HFFc6 (cell line): ENCODE measurements around the gene NRG2. TPM values are rescaled to one million over a fixed set of nuclear protein-coding genes. Genes with fewer than 3 reads are reported as not detected.

Source experiments
- DNase-seq: peaks from one replicate; pipeline ENCODE4 v3.0.0-alpha.2; 2018
- H3K27ac Mint-ChIP-seq: 2 replicates; pipeline ENCODE4 v1.8.0; 2020; ENCODE audit warnings: mild to moderate bottlenecking, mixed read lengths
- H3K27me3 Mint-ChIP-seq: 2 replicates; pipeline ENCODE4 v1.8.0; 2021; ENCODE audit warnings: mild to moderate bottlenecking, moderate library complexity, mixed read lengths; ENCODE audit not compliant: insufficient read depth
- H3K36me3 Mint-ChIP-seq: 2 replicates; pipeline ENCODE4 v1.8.0; 2021; ENCODE audit warnings: low read depth, mixed read lengths
- H3K4me1 Mint-ChIP-seq: 2 replicates; pipeline ENCODE4 v1.8.0; 2020; ENCODE audit warnings: low read depth, mixed read lengths
- H3K4me3 Mint-ChIP-seq: 2 replicates; pipeline ENCODE4 v1.8.0; 2020; ENCODE audit warnings: mild to moderate bottlenecking, moderate library complexity, mixed read lengths
- H3K9me3 Mint-ChIP-seq: 2 replicates; pipeline ENCODE4 v1.8.0; 2020; ENCODE audit warnings: mild to moderate bottlenecking, mixed read lengths
- total RNA-seq, 6 experiments: library from RNA; stranded (reverse); fragmentation: NEBNext Ultra II Directional; extraction: Animal tissue kit (Norgen Biotek cat#: 25700); gene quantifications; 2 replicates in 1 of 6; 3 replicates in 5 of 6; pipeline ENCODE4 v1.2.3, GENCODE V29; 2021
- TF ChIP-seq, protein P1 (sequence below): fragments of 200-600 bp; sonication (generic); IDR thresholded peaks from 2 replicates; pipeline ENCODE4 v1.5.0; 2021; ENCODE audit warnings: antibody characterized with exemption, mild to moderate bottlenecking

The NRG2 gene
- total RNA-seq, 6 experiments from 2014 or later = 0.11 to 0.35 (median 0.19) TPM; not detected in 1

DNA sequence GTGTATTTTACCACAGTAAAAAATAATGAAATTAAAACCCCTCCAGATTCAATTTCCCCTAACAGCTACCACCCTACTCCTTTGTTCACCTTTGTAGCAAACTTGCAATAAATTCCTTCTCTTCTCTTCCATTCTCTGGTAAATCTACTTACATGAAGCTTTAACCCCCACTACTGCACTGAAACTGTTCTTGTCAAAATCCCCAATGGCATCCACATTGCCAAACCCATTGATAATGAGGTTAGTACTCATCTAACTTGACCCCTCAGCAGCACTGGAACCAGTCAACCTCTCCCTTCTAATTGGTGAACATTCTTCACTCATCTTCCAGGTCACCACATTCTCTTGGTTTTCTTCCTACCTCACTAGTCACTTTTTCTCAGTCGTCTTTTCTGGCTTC, 29.6 kb downstream of the NRG2 start:
- Mint-ChIP-seq H3K9me3 (no peaks in the 10 kb centered on the region), H3K27me3 (peaks cover 9% of the 10 kb centered on the region)

DNA sequence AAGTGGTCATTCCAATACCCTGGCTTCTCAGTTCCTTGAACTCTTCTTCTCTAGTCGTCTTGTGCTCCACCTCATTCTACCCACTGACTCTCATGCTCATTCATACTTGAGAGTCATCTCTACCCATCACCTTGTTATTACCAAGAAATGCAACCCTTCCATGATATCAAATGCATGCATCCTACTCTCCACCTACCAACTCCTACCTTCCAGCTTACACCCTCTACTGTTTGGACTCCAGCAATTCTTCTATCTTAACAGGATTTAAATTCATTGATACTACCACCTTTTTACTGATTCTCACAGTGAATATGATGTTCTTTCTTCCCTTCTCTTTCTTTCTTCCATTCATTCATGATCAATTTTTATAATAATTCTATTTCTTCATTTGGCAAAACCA, 30.7 kb downstream of the NRG2 start:
- H3K4me1 Mint-ChIP-seq = no peaks in the 10 kb centered on the region
- H3K4me3 Mint-ChIP-seq = no peak overlapping the region
- DNase-seq = no peak
- H3K27me3 Mint-ChIP-seq = peaks cover 12% of the 10 kb centered on the region
- no peaks in the 10 kb centered on the region for H3K9me3 Mint-ChIP-seq
- no peak overlapping the region for H3K27ac Mint-ChIP-seq
- TF ChIP-seq, protein P1, sequence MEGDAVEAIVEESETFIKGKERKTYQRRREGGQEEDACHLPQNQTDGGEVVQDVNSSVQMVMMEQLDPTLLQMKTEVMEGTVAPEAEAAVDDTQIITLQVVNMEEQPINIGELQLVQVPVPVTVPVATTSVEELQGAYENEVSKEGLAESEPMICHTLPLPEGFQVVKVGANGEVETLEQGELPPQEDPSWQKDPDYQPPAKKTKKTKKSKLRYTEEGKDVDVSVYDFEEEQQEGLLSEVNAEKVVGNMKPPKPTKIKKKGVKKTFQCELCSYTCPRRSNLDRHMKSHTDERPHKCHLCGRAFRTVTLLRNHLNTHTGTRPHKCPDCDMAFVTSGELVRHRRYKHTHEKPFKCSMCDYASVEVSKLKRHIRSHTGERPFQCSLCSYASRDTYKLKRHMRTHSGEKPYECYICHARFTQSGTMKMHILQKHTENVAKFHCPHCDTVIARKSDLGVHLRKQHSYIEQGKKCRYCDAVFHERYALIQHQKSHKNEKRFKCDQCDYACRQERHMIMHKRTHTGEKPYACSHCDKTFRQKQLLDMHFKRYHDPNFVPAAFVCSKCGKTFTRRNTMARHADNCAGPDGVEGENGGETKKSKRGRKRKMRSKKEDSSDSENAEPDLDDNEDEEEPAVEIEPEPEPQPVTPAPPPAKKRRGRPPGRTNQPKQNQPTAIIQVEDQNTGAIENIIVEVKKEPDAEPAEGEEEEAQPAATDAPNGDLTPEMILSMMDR = no peak
- H3K36me3 Mint-ChIP-seq = no peaks in the 10 kb centered on the region

More for the DNA sequence above, 29.6 kb downstream of the NRG2 start:
- Mint-ChIP-seq H3K4me3 (no peak overlapping the region), H3K36me3 (no peaks in the 10 kb centered on the region), H3K27ac (no peak overlapping the region), H3K4me1 (no peaks in the 10 kb centered on the region)
- TF ChIP-seq, protein P1 = no peak
- DNase-seq = no peak

DNA sequence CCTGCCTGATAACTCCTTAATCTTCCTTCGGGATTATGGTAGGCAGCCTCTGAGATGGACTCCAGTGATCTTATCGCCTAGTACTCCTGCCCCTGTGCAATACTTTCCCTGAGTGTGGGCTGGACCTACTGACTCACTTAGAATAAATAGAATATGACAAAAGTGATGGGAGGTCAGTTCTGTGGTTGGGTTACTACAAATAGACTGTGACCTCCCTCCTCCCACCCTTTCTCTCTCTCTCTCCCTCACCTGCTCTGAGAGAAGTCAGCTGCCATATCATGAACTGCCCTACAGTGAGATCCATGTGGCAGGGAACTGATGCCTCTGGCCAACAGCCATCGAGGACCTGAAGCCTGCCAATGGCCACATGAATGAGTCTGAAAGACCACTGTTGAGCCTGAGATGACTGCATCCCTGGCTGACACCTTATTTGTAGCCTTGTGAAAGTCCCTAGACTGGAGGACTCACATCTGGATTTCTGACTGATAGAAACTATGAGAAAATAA, 31.7 kb downstream of the NRG2 start:
- Mint-ChIP-seq H3K36me3 (no peaks in the 10 kb centered on the region), H3K4me3 (no peak overlapping the region)

DNA sequence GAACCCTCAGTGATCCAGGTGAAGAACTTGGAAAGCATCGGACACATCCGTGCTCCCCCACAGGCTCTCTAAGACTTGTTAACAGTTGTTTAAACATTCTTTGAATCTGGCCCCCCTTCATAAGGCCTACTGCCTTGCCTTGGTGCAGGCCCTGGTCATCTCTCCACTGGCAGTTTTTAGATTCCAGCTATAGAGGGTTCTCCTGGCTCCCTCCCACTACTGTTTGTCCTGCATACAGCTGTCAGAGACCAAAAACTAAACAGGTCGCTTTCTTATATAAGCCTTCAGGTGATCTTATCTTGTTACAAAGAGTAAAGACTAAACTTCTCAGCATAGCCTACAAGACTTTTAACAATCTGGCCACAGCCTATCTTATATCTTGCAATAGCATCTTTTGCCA, 32.3 kb downstream of the NRG2 start:
- no peak for DNase-seq
- H3K4me1 Mint-ChIP-seq = no peaks in the 10 kb centered on the region
- H3K4me3 Mint-ChIP-seq = no peak overlapping the region
- no peak overlapping the region for H3K27ac Mint-ChIP-seq
- peaks cover 23% of the 10 kb centered on the region for H3K27me3 Mint-ChIP-seq
- TF ChIP-seq, protein P1 = no peak
- no peaks in the 10 kb centered on the region for H3K36me3 Mint-ChIP-seq
- no peaks in the 10 kb centered on the region for H3K9me3 Mint-ChIP-seq

More for the DNA sequence above, 31.7 kb downstream of the NRG2 start:
- Mint-ChIP-seq H3K4me1 (no peaks in the 10 kb centered on the region), H3K27ac (no peak overlapping the region), H3K9me3 (no peaks in the 10 kb centered on the region), H3K27me3 (peaks cover 17% of the 10 kb centered on the region)
- TF ChIP-seq, protein P1 = no peak
- no peak for DNase-seq

DNA sequence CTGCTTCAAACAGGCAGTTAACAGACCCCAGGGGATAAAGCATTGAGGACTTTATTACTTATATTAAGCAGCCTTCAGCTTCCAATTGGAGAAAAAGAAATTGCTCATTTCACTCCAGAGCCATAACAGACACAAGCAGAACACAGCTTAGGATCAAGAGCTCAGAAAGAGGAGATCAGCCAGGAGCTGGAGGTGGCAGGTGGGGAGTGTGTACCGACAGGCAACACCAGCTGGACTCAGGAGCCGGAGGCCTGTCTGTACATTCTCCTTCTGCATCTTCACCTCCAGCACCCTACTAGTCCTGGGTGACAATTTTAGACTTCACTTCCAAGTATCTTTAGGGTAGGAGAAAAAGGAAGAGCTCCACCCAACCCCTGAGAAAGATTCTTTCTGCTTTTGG, 35.8 kb downstream of the NRG2 start:
- H3K27ac Mint-ChIP-seq = no peak overlapping the region
- no peaks in the 10 kb centered on the region for H3K9me3 Mint-ChIP-seq
- H3K4me3 Mint-ChIP-seq = no peak overlapping the region
- H3K4me1 Mint-ChIP-seq = no peaks in the 10 kb centered on the region
- no peak for DNase-seq
- peaks cover 33% of the 10 kb centered on the region for H3K27me3 Mint-ChIP-seq
- H3K36me3 Mint-ChIP-seq = no peaks in the 10 kb centered on the region
- TF ChIP-seq, protein P1 = no peak

DNA sequence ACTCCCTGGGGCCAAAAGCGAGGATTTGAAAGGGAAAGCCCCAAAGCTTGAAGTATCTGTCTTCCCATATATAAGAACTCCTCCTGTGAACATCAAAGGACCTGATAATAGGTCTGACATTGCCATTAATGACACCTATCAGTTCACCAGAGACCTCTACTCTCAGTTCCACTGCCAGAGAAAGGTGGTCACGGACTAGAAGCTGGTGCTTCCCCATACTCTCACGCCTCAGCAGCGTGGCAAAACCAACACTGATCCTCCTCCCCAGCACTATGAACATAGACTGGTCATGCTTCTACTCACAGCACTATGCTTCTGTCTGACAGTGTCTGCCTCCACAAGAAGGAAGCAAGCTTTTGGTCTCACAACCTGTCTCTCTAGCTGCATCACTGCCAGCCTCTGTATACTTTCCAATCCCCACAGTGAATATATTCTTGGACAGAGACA, 37.9 kb downstream of the NRG2 start:
- Mint-ChIP-seq H3K36me3 (no peaks in the 10 kb centered on the region), H3K27me3 (peaks cover 40% of the 10 kb centered on the region), H3K9me3 (no peaks in the 10 kb centered on the region), H3K4me1 (no peaks in the 10 kb centered on the region), H3K27ac (no peak overlapping the region), H3K4me3 (no peak overlapping the region)
- DNase-seq = no peak
- TF ChIP-seq, protein P1 = no peak
